ENCODE results near the gene AIP. TPM values are rescaled to one million over a fixed set of nuclear protein-coding genes. Genes with fewer than 3 reads are reported as not detected.

AIP gene
- total RNA-seq, 2 experiments from 2014 or later, result 115 to 117 TPM

GRCh38 chr11:67441731-67442351 is 41.0 kb upstream of the AIP start:
- Mint-ChIP-seq H3K9me3 (no peaks in the 10 kb centered on the region), H3K27me3 (no peaks in the 10 kb centered on the region), H3K27ac (peak overlapping the region; percentile 98), H3K4me3 (peak overlapping the region; percentile 82), H3K36me3 (ENCODE audit: low read depth) (peaks cover 25% of the 10 kb centered on the region), H3K4me1 (ENCODE audit: low read depth) (peaks cover 74% of the 10 kb centered on the region)
- intact Hi-C loops (cut with DNase I, micrococcal nuclease), result no loop called here
- peak overlapping the region; percentile 0 to 94 for H3K27ac ChIP-seq (ENCODE audit: low read depth in 1 of 2, low read length in 2 of 2)
- POLR2A ChIA-PET, result interaction anchor here (1.2 to 17.7 kb wide), 9 partner anchors 12 to 202 kb away, joined by 3 to 411 read pairs (median 6); partner anchors contain the start of genes AIP, CABP4, CARNS1 and GPR152
- no peak overlapping the region for H3K4me3 ChIP-seq (ENCODE audit: low read length)
- H3K36me3 ChIP-seq (ENCODE audit: insufficient read depth, low read length), result no peaks in the 10 kb centered on the region
- TF ChIP-seq CTCF (IDR thresholded peaks at IDR 0.05), result no peak
- H3K27me3 ChIP-seq (ENCODE audit: control insufficient read depth in 1 of 2, insufficient read depth in 2 of 2, low read length in 2 of 2), result no peaks in the 10 kb centered on the region
- CTCF ChIA-PET, result interaction anchor here (1.6 kb wide), 1 partner anchor 40 kb away, joined by 6 read pairs; the partner anchor contains the start of gene PPP1CA
- peaks cover 82% of the 10 kb centered on the region for H3K4me1 ChIP-seq (ENCODE audit: insufficient read depth, low read length)
- H3K9me3 ChIP-seq (ENCODE audit: control insufficient read depth in 1 of 2, insufficient read depth in 1 of 2, low read length in 2 of 2), result no peaks in the 10 kb centered on the region
- ATAC-seq (ENCODE audit: poor library complexity), result peak; percentile 12
- DNase-seq, result peak in 2 of 14 experiments; percentile 64 to 71

- Histone ChIP-seq H3K27ac (ENCODE audit: low read depth in 1 of 2, low read length in 2 of 2) (peak overlapping the region; percentile 22 to 37), H3K9me3 (ENCODE audit: control insufficient read depth in 1 of 2, insufficient read depth in 1 of 2, low read length in 2 of 2) (no peaks in the 10 kb centered on the region), H3K4me1 (ENCODE audit: insufficient read depth, low read length) (peaks cover 91% of the 10 kb centered on the region), H3K27me3 (ENCODE audit: control insufficient read depth in 1 of 2, insufficient read depth in 2 of 2, low read length in 2 of 2) (no peaks in the 10 kb centered on the region), H3K4me3 (ENCODE audit: low read length) (no peak overlapping the region), H3K36me3 (ENCODE audit: insufficient read depth, low read length) (no peaks in the 10 kb centered on the region)
- intact Hi-C loops (cut with DNase I, micrococcal nuclease), result no loop called here
- CTCF ChIA-PET, result interaction anchor here (1.4 kb wide), 1 partner anchor 92 kb away, joined by 3 read pairs; no protein-coding TSS in a partner anchor
- TF ChIP-seq CTCF (IDR thresholded peaks at IDR 0.05), result no peak
- POLR2A ChIA-PET, result interaction anchor here (0.8 to 4.4 kb wide), 6 partner anchors 9 to 39 kb away, joined by 3 to 21 read pairs (median 7); partner anchors contain the start of genes RPS6KB2 and TBC1D10C
- Mint-ChIP-seq H3K36me3 (ENCODE audit: low read depth) (peaks cover 16% of the 10 kb centered on the region), H3K4me1 (ENCODE audit: low read depth) (peaks cover 81% of the 10 kb centered on the region), H3K27me3 (no peaks in the 10 kb centered on the region), H3K4me3 (peak overlapping the region; percentile 82), H3K27ac (peak overlapping the region; percentile 98), H3K9me3 (no peaks in the 10 kb centered on the region)
- DNase-seq (no peak), ATAC-seq (ENCODE audit: poor library complexity) (no peak)
Measured at GRCh38 chr11:67442504-67443404, 40.1 kb upstream of the AIP start.

- Mint-ChIP-seq H3K27me3 (no peaks in the 10 kb centered on the region), H3K4me3 (peak overlapping the region; percentile 84), H3K9me3 (no peaks in the 10 kb centered on the region), H3K4me1 (ENCODE audit: low read depth) (peaks cover 81% of the 10 kb centered on the region), H3K36me3 (ENCODE audit: low read depth) (peaks cover 5% of the 10 kb centered on the region), H3K27ac (peak overlapping the region; percentile 100)
- intact Hi-C loops (cut with DNase I, micrococcal nuclease), result no loop called here
- Histone ChIP-seq H3K36me3 (ENCODE audit: insufficient read depth, low read length) (no peaks in the 10 kb centered on the region), H3K9me3 (ENCODE audit: control insufficient read depth in 1 of 2, insufficient read depth in 1 of 2, low read length in 2 of 2) (no peaks in the 10 kb centered on the region), H3K27ac (ENCODE audit: low read depth in 1 of 2, low read length in 2 of 2) (peak overlapping the region; percentile 83 to 90), H3K27me3 (ENCODE audit: control insufficient read depth in 1 of 2, insufficient read depth in 2 of 2, low read length in 2 of 2) (no peaks in the 10 kb centered on the region), H3K4me3 (ENCODE audit: low read length) (no peak overlapping the region), H3K4me1 (ENCODE audit: insufficient read depth, low read length) (peaks cover 94% of the 10 kb centered on the region)
- TF ChIP-seq CTCF (IDR thresholded peaks at IDR 0.05), result no peak
- DNase-seq, result no peak
- ChIA-PET POLR2A (interaction anchor here (0.9 to 16.8 kb wide), 8 partner anchors 7 to 46 kb away, joined by 3 to 110 read pairs (median 4); partner anchors contain the start of genes PTPRCAP, TBC1D10C and TMEM134), CTCF (no interaction called here)
- no peak for ATAC-seq (ENCODE audit: poor library complexity)
Measured at GRCh38 chr11:67445515-67445914, 37.3 kb upstream of the AIP start.
